Prostate gland (tissue), 2 donors: ENCODE data around the gene LSM4. TPM values are rescaled to one million over a fixed set of nuclear protein-coding genes. Genes with fewer than 3 reads are reported as not detected.

Experiments
- DNase-seq: peaks from one replicate; pipeline ENCODE4 v3.0.0-alpha.2; 2019; ENCODE audit warnings: low spot score
- H3K27ac ChIP-seq, 2 donors: fragments of 200-600 bp; sonication (generic); 2 replicates each; pipeline ENCODE4 v1.5.1; 2017 to 2019
- H3K27me3 ChIP-seq: fragments of 200-600 bp; sonication (generic); replicated peaks from 2 replicates; pipeline ENCODE4 v1.5.1; 2019; ENCODE audit not compliant: insufficient read depth
- H3K36me3 ChIP-seq, 2 donors: fragments of 200-600 bp; sonication (generic); 1 replicate in 1 of 2; 2 replicates in 1 of 2; pipeline versions ENCODE4 v1.5.1 to v1.8.1; 2017 to 2019
- H3K4me1 ChIP-seq: fragments of 200-600 bp; sonication (generic); replicated peaks from 2 replicates; pipeline ENCODE4 v1.5.1; 2019
- H3K4me3 ChIP-seq, 2 donors: fragments of 200-600 bp; sonication (generic); 2 replicates each; pipeline ENCODE4 v1.5.1; 2017 to 2019
- H3K9me3 ChIP-seq: fragments of 200-600 bp; sonication (generic); 2 replicates; pipeline ENCODE4 v1.5.1; 2017
- POLR2A ChIP-seq: fragments of 450-650 bp; IDR thresholded peaks from one replicate; pipeline ENCODE4 v1.6.1; 2016; ENCODE audit warnings: antibody characterized with exemption, mild to moderate bottlenecking
- POLR2AphosphoS5 ChIP-seq: sonication (generic); formaldehyde crosslinking; IDR thresholded peaks from one replicate; pipeline ENCODE4 v1.6.1; 2017; ENCODE audit warnings: antibody characterized with exemption
- WGBS: methylation state at CpG from one replicate; pipeline ENCODE4 v1.1.5; 2018; 5-methylcytosine and 5-hydroxymethylcytosine counted together
- intact Hi-C: fragments of 100-400 bp; cut with DNase I; formaldehyde crosslinking; loops from one replicate; pipeline ENCODE4 v1.14.2; 2022
- total RNA-seq, 2 donors: library from RNA; depleted of rRNA; stranded (reverse); fragments of >200 nt; gene quantifications; one replicate each; pipeline ENCODE4 v1.1.0, GENCODE V29; 2016
- TF ChIP-seq, protein P1 (sequence below), 4 experiments: fragments of 200-600 bp in 2 of 4; fragments of 450-650 bp in 2 of 4; sonication (generic) in 2 of 4; IDR thresholded peaks; 1 replicate in 3 of 4; 2 replicates in 1 of 4; pipeline ENCODE4 v1.5.1; 2016 to 2019; ENCODE audit warnings: antibody characterized with exemption in 4 of 4, mild to moderate bottlenecking in 2 of 4, moderate library complexity in 2 of 4

LSM4 gene
- total RNA-seq, 2 donors from 2014 or later = 157 to 215 TPM

DNA sequence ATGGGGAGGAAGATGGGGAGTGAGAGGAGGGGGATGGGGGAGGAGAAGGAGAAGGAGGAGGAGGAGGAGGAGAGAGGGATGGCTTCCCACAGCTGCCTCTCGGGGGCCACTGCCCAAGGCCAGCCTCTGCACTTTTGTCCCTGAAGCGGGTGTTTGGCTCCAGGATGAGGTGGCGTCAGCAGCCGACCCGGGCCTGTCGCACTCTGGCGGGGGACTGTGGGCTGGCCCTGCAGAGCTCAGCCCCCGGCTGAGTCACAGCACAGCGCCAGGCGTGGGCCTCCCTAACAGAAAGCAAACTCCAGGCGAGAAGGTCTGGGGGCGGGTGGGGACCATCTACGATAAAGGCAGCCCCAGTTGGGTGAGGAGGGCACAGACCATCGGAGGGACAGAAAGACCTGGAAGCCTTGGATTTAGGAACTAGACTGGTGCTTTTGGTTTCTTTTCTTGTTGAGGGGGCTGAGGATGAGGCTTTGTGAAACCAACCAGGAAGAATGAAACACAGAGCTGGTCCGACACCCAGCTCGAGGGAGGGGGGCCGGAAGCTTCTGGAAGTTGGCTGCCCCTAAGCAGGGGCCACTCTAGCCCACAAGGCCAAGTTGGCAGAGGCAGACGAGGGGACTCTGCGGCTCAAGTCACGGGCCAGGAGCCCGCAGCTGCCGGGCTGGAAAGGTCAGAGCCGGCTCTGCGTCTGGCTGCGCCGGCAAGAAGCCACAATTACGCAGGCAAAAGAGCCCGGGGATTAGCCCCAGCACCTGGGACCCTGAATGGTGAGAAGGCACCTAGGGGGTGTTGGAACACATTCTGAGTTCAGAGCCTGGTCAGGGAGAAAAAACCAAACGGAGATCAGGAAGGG is 18.2 kb downstream of the LSM4 start:
- Histone ChIP-seq H3K9me3 (no peaks in the 10 kb centered on the region), H3K27ac (peak overlapping the region; percentile 88 to 95), H3K4me1 (peaks cover 5% of the 10 kb centered on the region), H3K4me3 (peak overlapping the region; percentile 2 to 20), H3K27me3 (no peaks in the 10 kb centered on the region), H3K36me3 (peaks cover 0 to 8% of the 10 kb centered on the region in 2 donors)
- TF ChIP-seq POLR2AphosphoS5 = no peak
- peak; percentile 77 for TF ChIP-seq POLR2A
- TF ChIP-seq, protein P1, sequence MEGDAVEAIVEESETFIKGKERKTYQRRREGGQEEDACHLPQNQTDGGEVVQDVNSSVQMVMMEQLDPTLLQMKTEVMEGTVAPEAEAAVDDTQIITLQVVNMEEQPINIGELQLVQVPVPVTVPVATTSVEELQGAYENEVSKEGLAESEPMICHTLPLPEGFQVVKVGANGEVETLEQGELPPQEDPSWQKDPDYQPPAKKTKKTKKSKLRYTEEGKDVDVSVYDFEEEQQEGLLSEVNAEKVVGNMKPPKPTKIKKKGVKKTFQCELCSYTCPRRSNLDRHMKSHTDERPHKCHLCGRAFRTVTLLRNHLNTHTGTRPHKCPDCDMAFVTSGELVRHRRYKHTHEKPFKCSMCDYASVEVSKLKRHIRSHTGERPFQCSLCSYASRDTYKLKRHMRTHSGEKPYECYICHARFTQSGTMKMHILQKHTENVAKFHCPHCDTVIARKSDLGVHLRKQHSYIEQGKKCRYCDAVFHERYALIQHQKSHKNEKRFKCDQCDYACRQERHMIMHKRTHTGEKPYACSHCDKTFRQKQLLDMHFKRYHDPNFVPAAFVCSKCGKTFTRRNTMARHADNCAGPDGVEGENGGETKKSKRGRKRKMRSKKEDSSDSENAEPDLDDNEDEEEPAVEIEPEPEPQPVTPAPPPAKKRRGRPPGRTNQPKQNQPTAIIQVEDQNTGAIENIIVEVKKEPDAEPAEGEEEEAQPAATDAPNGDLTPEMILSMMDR (IDR thresholded peaks at IDR 0.05) = peak in 1 of 4 experiments; percentile 6
- intact Hi-C loops = no loop called here
- DNase-seq = no peak
- 5% methylated on average over 26 of the region's 29 CpGs for WGBS

DNA sequence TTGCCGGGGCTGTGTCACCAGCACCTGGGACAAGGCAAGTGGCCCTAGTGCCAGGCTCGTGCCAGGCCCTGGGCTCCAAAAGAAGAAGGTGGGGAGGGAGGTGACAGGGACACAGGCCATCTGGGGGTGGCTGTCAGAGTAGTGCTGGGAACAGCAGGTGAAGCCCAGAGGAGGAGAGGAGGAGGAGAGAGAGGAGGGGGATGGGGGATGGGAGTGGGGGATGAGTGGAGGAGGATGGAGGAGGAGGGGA is 18.7 kb downstream of the LSM4 start:
- Histone ChIP-seq H3K36me3 (peaks cover 0 to 2% of the 10 kb centered on the region in 2 donors), H3K9me3 (no peaks in the 10 kb centered on the region), H3K27me3 (no peaks in the 10 kb centered on the region), H3K4me3 (peak overlapping the region in 1 of 2 donors; percentile 20), H3K27ac (peak overlapping the region; percentile 88 to 95), H3K4me1 (peaks cover 5% of the 10 kb centered on the region)
- DNase-seq = no peak
- no peak for TF ChIP-seq POLR2AphosphoS5
- TF ChIP-seq, protein P1 (IDR thresholded peaks at IDR 0.05) = no peak
- no peak for TF ChIP-seq POLR2A
- 7% methylated on average over 2 of the region's 2 CpGs for WGBS
- intact Hi-C loops = no loop called here

DNA sequence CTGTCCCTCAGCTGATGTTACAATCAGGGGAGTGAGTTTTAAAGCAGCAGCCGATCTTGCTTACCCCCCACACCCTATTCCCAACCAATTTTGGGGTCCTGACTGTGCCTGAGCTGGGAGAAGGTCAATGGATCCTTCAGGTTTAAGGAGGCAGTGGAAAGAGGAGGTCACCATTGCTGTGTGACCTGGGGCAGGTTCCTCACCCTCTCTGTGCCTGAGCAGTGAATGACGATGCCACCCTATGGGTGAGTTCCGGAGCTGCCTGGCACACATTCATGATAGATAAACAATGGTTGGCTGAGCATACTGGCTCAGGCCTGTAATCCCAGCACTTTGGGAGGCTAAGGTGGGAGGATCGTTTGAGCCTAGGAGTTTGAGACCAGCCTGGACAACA is 21.2 kb downstream of the LSM4 start:
- Histone ChIP-seq H3K4me1 (peaks cover 5% of the 10 kb centered on the region), H3K36me3 (no peaks in the 10 kb centered on the region), H3K9me3 (no peaks in the 10 kb centered on the region), H3K4me3 (no peak overlapping the region), H3K27me3 (no peaks in the 10 kb centered on the region), H3K27ac (no peak overlapping the region)
- 52% methylated on average over 4 of the region's 4 CpGs for WGBS
- TF ChIP-seq POLR2AphosphoS5 = no peak
- TF ChIP-seq POLR2A = no peak
- TF ChIP-seq, protein P1 (IDR thresholded peaks at IDR 0.05) = no peak
- intact Hi-C loops = no loop called here
- DNase-seq = no peak

DNA sequence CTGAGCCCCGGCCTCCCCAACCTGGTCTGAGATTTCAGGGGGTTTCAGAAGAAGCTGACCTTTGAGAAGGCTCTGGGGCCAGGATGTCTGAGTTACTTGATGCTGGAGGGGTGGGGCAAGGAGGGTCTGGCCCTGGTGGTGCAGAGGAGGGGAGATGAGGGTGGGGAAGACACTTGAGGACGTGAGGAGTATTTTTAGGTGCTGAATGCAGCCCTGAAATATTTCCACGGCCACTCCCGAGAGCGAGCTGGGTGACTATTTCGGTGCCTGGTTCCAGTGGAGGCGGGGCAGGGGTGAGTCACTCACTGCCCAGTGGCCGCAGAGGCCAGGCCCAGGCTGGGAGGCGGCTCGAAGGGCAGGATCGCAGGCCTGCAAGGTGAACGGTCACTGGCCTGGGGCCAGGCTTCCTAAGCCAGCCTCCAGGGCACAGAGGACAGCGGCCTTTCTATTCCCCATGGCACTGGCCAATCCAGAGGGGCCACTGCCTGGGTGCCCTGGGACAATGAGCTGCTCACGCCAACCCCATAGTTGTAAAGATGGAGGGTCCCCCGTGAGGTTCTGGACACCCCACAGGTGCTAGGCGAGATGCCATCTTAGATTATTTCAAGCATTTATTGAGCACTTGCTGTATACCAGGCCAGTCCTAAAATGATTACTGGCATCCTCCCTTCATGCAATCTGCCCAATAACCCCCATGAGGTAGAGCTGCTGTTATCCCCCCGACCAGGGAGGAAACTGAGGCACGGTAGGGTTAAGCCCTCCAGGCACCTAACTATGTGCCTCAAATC is 21.8 kb downstream of the LSM4 start:
- H3K27me3 ChIP-seq = no peaks in the 10 kb centered on the region
- H3K36me3 ChIP-seq = no peaks in the 10 kb centered on the region
- H3K27ac ChIP-seq = no peak overlapping the region
- peak; percentile 23 for TF ChIP-seq POLR2AphosphoS5
- TF ChIP-seq, protein P1 (IDR thresholded peaks at IDR 0.05) = no peak
- DNase-seq = no peak
- H3K4me3 ChIP-seq = no peak overlapping the region
- intact Hi-C loops = no loop called here
- no peaks in the 10 kb centered on the region for H3K9me3 ChIP-seq
- WGBS = 50% methylated on average over 18 of the region's 18 CpGs
- H3K4me1 ChIP-seq = peaks cover 5% of the 10 kb centered on the region
